ENCODE results near the gene PCNX1.

Gene PCNX1

DNA sequence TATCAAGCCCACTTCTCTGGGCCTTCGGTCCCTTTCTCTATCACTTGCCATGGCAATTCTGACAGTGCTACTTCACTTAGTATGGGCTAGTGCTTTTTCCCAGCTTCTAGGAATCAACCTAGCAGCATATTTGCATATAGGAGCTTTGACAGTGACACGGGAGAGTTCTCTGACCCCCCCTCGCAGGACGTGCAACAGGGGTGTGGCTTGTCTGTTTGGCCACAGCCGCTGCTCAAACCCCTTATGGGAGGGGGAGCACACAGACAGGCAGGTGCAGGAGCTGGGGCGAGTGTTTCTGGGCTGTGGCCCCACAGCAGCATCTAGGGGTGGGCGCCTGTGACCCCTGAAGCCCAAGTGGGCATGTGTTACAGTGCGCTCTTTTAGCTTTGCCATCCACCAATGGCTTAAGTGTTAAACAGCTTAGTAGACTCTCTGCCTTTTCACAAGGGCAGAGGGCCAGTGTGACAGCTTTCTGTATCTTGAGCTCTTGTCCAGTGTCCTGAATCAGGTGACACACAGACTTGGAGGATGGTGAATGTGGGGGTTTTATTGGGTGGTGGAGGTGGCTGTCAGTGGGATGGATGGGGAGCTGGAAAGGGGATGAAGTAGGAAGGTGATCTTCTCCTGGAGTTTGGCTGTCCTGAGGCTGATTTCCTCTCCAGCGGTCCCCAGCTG is 229.3 kb downstream of the PCNX1 start:
- H3K79me2 ChIP-seq: no peaks in the 10 kb centered on the region
- H3K4me1 ChIP-seq: no peaks in the 10 kb centered on the region
- no peak overlapping the region for H3K4me3 ChIP-seq (ENCODE audit: low read depth, low read length)
- H3K9me3 ChIP-seq (ENCODE audit: control insufficient read depth, low read length): no peaks in the 10 kb centered on the region
- no peaks in the 10 kb centered on the region for H3K27me3 ChIP-seq (ENCODE audit: control insufficient read depth, insufficient read depth, low read length)
- H3K9ac ChIP-seq: no peak overlapping the region
- H3K27ac ChIP-seq: no peak overlapping the region
- no peak overlapping the region for H3K4me2 ChIP-seq (ENCODE audit: low read length)
- TF ChIP-seq, protein P1, sequence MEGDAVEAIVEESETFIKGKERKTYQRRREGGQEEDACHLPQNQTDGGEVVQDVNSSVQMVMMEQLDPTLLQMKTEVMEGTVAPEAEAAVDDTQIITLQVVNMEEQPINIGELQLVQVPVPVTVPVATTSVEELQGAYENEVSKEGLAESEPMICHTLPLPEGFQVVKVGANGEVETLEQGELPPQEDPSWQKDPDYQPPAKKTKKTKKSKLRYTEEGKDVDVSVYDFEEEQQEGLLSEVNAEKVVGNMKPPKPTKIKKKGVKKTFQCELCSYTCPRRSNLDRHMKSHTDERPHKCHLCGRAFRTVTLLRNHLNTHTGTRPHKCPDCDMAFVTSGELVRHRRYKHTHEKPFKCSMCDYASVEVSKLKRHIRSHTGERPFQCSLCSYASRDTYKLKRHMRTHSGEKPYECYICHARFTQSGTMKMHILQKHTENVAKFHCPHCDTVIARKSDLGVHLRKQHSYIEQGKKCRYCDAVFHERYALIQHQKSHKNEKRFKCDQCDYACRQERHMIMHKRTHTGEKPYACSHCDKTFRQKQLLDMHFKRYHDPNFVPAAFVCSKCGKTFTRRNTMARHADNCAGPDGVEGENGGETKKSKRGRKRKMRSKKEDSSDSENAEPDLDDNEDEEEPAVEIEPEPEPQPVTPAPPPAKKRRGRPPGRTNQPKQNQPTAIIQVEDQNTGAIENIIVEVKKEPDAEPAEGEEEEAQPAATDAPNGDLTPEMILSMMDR (IDR thresholded peaks at IDR 0.05): no peak
- H2AFZ ChIP-seq: no peak overlapping the region
- H3K36me3 ChIP-seq (ENCODE audit: control insufficient read depth, insufficient read depth, low read length): no peaks in the 10 kb centered on the region

DNA sequence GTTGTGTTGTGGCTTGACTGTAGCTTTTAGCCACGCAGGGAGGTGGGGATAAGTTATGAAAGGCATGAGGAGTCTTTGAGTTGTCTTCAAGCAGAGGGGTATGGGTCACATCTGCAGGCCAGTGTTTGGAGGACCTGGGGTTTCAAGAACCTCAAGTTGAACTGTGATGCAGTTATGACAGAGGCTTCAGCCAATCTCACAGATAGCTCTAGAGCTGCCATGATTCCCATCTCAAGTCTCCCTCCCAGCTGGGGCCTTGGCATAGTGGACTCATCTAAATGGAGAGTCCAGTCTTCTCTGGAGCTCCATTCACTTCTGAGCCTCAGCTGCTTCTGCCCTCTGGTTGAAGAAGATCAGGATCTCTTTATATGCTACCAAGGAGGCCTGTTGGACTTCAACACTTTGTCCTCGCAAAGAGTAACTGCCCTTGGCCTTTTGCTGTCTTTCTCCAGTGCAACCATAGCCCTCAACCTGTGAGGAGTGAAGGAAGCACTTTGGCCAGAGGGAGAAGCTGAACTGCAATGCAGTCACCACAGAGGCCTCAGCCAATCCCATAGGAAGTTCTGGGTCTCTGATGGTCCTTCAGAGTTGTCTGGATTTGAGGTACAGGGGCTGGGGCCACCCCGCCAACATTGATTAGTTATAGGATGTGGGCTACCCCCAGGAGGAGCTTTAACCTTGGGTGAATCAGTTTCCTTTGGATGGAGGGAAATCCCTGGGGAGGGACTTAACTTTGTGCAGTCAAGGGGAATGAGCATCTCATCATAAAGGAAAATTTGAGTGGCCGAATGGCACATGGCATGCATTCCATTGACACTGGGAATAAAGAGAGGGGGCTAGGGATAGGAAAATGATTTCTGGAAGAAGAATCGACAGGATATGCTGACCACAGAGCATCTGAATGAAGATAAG is 230.5 kb downstream of the PCNX1 start:
- Histone ChIP-seq H3K79me2 (no peaks in the 10 kb centered on the region), H3K27me3 (ENCODE audit: control insufficient read depth, insufficient read depth, low read length) (no peaks in the 10 kb centered on the region), H3K36me3 (ENCODE audit: control insufficient read depth, insufficient read depth, low read length) (no peaks in the 10 kb centered on the region), H3K4me1 (peaks cover 9% of the 10 kb centered on the region), H3K4me2 (ENCODE audit: low read length) (no peak overlapping the region), H3K4me3 (ENCODE audit: low read depth, low read length) (no peak overlapping the region), H3K9ac (no peak overlapping the region), H3K9me3 (ENCODE audit: control insufficient read depth, low read length) (no peaks in the 10 kb centered on the region), H2AFZ (no peak overlapping the region), H3K27ac (no peak overlapping the region)
- TF ChIP-seq, protein P1 (IDR thresholded peaks at IDR 0.05): no peak

DNA sequence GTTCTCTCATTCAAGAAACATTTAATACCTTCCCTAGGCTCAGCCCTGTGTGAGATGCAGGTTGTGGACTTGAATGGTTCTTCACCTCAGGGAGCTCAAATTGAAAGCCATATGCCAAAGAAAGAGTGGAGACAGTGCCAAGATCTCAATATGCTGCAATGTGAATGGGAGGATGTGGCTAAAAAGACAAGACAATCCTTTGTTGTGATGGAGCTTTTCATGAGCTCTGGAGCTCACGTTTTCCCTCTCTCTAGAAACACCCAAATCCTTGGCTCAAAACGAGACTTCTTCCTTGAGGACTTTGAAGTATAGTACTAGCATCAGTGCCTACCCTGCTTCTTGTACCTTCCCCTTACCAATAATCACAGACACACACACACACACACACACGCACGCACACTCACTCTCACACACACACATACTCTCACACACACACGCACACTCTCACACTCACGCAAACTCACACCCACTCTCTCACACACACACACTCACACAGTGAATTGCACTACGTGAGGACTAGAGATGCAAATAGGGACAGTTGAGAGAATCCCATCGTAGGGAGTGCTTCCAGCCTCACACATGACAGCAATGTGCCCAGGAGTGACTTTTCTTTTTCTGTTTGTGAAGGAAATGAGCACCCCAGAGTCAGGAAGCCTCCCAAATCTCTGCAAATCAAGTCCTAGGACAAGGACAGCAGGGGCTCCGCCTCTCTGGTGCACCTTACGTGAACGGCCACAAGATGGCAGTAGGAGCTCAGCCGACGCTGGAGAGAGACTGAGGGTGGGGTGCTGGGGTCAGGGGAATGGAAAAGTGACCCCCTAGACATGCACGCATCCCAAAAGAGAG is 231.4 kb downstream of the PCNX1 start:
- no peak overlapping the region for H3K4me2 ChIP-seq (ENCODE audit: low read length)
- H3K4me1 ChIP-seq: peaks cover 14% of the 10 kb centered on the region
- no peak overlapping the region for H3K9ac ChIP-seq
- no peak overlapping the region for H3K4me3 ChIP-seq (ENCODE audit: low read depth, low read length)
- H3K79me2 ChIP-seq: no peaks in the 10 kb centered on the region
- H3K36me3 ChIP-seq (ENCODE audit: control insufficient read depth, insufficient read depth, low read length): no peaks in the 10 kb centered on the region
- TF ChIP-seq, protein P1 (IDR thresholded peaks at IDR 0.05): peak; percentile 96
- H3K27ac ChIP-seq: no peak overlapping the region
- no peaks in the 10 kb centered on the region for H3K9me3 ChIP-seq (ENCODE audit: control insufficient read depth, low read length)
- no peaks in the 10 kb centered on the region for H3K27me3 ChIP-seq (ENCODE audit: control insufficient read depth, insufficient read depth, low read length)
- H2AFZ ChIP-seq: no peak overlapping the region

DNA sequence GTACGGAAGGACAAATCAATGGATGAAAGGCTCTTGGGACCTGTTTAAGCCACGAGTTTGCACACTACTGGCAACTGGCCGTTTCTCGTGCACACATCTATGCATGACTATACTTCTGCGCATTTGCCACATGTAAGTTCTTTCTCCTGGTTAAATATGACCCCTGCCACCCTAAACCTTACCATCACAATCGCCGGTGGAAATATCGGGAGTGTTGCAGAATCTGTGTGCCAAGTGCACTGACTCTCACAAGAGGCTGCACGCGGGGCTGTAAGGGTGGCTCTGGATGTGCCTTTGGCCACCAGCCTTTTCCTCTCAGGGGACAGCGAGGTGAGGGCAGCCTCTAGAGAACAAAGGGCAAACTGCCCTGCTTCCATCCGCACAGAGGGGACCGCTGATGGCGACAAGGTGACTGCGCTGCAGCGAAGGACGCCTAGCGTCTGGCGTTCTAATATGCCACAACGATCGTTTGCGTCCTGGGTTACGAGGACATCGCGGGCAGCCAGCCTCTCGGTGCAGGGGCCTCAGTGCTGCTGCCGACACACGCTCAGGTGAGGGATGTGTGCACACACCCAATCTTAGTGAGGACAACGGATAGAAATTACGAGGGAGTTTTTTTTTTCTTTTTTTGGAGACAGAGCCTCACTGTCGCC is 232.2 kb downstream of the PCNX1 start:
- Histone ChIP-seq H3K4me3 (ENCODE audit: low read depth, low read length) (no peak overlapping the region), H3K4me2 (ENCODE audit: low read length) (no peak overlapping the region), H3K36me3 (ENCODE audit: control insufficient read depth, insufficient read depth, low read length) (no peaks in the 10 kb centered on the region), H3K79me2 (no peaks in the 10 kb centered on the region), H3K4me1 (peaks cover 15% of the 10 kb centered on the region), H2AFZ (no peak overlapping the region), H3K9ac (no peak overlapping the region), H3K27me3 (ENCODE audit: control insufficient read depth, insufficient read depth, low read length) (no peaks in the 10 kb centered on the region), H3K27ac (no peak overlapping the region), H3K9me3 (ENCODE audit: control insufficient read depth, low read length) (no peaks in the 10 kb centered on the region)
- TF ChIP-seq, protein P1 (IDR thresholded peaks at IDR 0.05): no peak

Measured in parathyroid adenoma (tissue), 2 donors.